ENCODE results near the gene LNP1. TPM values are rescaled to one million over a fixed set of nuclear protein-coding genes. Genes with fewer than 3 reads are reported as not detected.

The LNP1 gene
- total RNA-seq, 2 experiments from 2014 or later = 1.7 to 1.9 TPM

DNA sequence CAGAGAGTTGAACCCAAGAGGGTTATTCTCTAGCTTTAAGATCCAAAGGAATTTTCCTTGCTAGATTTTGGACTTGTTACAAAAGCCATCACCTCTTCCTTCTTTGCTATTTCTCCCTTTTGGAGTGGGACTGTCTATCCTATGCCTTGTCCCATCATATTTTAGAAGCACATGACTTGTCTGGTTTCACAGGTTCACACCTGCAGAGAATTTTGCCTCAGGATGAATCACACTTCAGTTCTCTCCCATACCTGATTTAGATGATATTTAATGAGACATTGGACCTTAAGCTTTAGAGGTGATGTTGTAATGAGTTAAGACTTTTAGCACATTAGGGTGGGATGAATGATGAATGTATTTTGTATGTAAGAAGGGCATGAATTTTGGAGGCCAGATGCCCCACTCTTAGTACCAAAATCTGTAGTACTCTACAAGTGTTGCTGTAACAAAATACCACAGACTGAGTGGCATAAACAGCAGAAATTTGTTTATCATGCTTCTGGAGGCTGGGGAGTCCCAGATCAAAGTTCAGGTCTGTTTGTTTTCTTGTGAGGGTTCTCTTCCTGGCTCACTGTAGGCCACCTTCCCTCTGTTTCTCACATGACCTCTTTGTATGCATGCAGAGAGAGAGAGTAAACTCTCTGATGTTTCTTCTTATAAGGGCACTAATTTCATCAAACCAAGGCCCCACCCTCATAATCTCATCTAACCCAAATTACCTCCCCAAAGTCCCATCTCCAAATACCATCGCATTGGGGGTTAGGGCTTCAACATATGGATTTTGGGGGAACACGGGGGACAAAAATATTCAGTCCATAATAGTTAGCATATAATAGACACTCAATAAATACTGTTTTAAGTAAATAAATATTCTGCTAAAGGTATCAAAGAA lies 10.0 kb downstream of the LNP1 start:
- Mint-ChIP-seq H3K27ac (no peak overlapping the region), H3K4me1 (peaks cover 2% of the 10 kb centered on the region), H3K4me3 (no peak overlapping the region), H3K36me3 (peaks cover 49% of the 10 kb centered on the region), H3K27me3 (no peaks in the 10 kb centered on the region), H3K9me3 (peaks cover 20% of the 10 kb centered on the region)
- DNase-seq = no peak

DNA sequence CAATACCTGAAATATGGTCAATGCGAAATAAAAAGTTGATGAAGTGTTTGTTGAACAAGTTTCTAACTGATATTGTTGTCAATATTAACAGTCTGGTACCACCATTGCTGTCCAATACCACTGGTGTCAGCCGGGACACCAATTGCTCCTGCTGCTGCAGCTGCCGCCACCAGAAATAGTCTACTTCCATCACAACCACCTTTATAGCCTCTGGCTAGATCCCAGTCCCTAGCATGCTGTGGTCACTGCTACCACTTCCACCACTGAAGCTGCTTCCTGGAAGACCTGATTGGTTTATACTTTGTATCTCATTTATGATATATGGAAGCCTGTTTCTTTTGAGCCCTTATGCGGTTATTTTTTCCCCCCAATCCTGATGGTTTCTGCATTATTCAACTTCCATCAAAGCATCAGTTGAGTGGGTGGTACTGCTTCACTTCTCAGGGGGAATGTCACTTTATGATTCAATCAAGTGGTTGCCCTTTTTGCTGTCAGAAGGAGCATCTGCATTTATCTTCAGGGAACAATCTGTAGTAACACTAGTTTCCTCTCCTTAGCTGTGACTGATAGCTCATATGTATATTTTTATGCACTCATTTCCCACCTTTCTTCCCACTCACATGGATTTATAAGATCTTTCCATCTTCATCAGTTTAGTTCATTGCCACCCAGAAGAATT lies 11.7 kb downstream of the LNP1 start:
- Mint-ChIP-seq H3K27ac (no peak overlapping the region), H3K9me3 (peaks cover 12% of the 10 kb centered on the region), H3K4me1 (peaks cover 2% of the 10 kb centered on the region), H3K4me3 (no peak overlapping the region), H3K36me3 (peaks cover 34% of the 10 kb centered on the region), H3K27me3 (no peaks in the 10 kb centered on the region)
- no peak for DNase-seq

DNA sequence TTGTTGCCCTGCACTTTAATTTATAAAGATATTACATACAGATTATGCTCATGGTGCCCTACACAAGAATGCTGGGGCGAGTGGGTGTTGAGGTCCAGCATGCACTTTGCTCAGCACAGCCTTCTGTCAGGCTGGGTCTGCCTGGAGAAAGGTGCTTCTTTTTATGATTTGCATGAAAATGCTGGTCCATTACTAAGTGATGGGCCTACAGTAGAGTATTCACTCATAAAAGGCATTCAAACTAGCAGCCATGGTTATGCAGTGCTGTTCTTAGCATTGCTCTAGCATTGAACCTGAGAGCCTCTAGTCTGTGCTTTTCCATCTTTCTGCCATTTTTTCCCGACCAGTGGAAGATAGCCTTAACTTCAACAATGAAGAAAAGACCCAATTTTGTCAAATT lies 12.3 kb downstream of the LNP1 start:
- H3K36me3 Mint-ChIP-seq = peaks cover 33% of the 10 kb centered on the region
- H3K27ac Mint-ChIP-seq = no peak overlapping the region
- H3K27me3 Mint-ChIP-seq = no peaks in the 10 kb centered on the region
- no peak for DNase-seq
- H3K4me1 Mint-ChIP-seq = peaks cover 2% of the 10 kb centered on the region
- peaks cover 12% of the 10 kb centered on the region for H3K9me3 Mint-ChIP-seq
- H3K4me3 Mint-ChIP-seq = no peak overlapping the region

DNA sequence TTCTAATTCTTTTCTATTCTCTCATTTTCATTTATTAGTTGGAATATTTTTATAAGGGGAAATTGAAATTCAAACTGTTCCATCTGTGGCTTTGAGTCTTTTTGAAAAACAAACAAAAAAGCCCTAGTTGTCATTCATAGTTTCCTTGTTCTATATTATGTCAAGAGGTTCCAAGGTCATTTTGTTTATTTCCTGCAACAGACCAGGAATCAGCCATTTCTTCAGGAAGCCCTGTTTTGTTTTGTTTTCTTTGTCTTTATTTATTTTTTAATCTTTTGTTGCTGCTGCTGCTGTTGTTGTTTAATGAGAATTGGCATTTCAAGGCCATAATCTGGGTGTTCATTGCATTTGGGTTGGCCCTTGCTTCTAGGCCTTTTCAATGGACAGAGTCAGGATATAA lies 14.8 kb downstream of the LNP1 start:
- Mint-ChIP-seq H3K4me3 (no peak overlapping the region), H3K27me3 (no peaks in the 10 kb centered on the region), H3K27ac (no peak overlapping the region), H3K4me1 (no peaks in the 10 kb centered on the region), H3K9me3 (peaks cover 10% of the 10 kb centered on the region), H3K36me3 (peaks cover 24% of the 10 kb centered on the region)
- no peak for DNase-seq

DNA sequence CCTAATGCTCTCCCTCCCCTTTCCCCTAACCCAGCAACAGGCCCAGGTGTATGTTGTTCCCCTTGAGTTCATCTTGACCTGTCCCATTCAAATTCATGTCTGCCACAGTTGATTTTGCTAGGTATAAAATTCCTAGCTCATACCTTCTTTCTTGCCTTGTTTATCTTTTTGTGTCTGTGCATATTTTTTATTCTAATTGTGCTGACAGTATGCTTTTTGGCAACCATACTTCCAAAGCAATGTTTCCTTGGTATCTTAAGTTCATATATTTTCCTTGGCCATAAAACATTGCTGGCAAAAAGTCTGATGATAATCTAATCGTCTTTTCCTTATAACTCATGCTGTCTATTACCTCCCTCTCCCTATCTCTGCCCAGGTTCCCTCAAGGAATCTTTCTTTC lies 15.5 kb downstream of the LNP1 start:
- H3K36me3 Mint-ChIP-seq = peaks cover 20% of the 10 kb centered on the region
- no peak overlapping the region for H3K4me3 Mint-ChIP-seq
- no peak for DNase-seq
- peaks cover 9% of the 10 kb centered on the region for H3K9me3 Mint-ChIP-seq
- H3K27ac Mint-ChIP-seq = no peak overlapping the region
- H3K4me1 Mint-ChIP-seq = no peaks in the 10 kb centered on the region
- H3K27me3 Mint-ChIP-seq = no peaks in the 10 kb centered on the region

DNA sequence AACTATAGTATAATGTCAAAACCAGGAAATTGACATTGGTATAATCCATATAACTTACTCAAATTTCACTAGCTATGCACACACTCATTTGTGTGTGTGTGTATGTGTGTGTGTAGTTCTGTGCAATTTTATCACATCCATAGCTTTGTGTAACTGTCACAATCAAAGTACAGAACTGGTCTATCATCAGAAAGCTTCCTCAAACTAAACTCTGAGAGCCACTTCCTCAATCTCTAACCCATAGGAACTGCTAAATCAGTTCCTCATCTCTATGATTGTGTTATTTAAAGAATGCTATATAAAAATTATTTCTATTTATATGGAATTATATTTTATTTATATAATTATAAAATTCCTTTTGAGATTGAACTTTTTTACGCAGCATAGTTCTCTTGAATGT lies 18.1 kb downstream of the LNP1 start:
- Mint-ChIP-seq H3K4me1 (no peaks in the 10 kb centered on the region), H3K9me3 (peaks cover 3% of the 10 kb centered on the region), H3K27ac (no peak overlapping the region), H3K4me3 (no peak overlapping the region), H3K27me3 (no peaks in the 10 kb centered on the region), H3K36me3 (no peaks in the 10 kb centered on the region)
- DNase-seq = no peak

DNA sequence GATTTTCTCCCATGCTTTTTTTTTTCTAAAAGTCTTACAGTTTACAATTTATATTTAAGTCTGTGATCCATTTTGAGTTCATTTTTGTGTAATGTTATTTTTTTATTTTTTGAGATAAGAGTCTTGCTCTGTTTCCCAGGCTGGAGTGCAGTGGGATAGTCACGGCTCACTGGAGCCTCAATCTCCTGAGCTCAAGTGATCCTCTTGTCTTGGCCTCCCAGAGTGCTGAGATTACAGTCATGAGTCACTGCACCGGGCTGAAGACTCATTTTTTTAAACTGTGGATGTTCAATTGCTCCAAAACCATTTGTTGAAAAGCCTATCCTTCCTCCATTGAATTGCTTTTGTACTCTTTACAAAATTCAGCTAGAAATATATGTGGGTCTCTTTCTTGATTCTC lies 19.5 kb downstream of the LNP1 start:
- Mint-ChIP-seq H3K9me3 (no peaks in the 10 kb centered on the region), H3K4me1 (no peaks in the 10 kb centered on the region)

DNA sequence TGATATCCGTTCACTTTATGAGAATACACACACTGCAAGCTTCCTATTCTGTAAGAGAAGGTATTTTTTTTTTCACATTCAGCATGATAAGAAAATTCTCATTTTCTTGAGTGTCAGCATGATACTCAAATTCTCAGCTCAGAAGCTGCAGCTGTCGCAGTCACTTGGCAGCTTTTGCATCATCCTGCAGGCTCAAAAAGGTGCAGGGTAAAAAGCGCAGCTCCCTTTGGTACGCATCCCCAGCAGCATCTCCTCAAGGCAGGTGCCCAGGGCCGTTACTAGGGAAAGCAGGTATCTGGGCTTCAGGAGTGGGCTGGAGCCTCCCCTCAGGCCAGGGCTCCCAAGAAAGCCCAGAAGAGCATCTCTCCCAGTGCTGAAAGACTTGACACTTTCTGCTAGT lies 22.3 kb downstream of the LNP1 start:
- Mint-ChIP-seq H3K4me3 (no peak overlapping the region), H3K9me3 (no peaks in the 10 kb centered on the region), H3K36me3 (no peaks in the 10 kb centered on the region), H3K27me3 (peaks cover 6% of the 10 kb centered on the region), H3K4me1 (no peaks in the 10 kb centered on the region), H3K27ac (no peak overlapping the region)
- DNase-seq = no peak

More for the DNA sequence above, 19.5 kb downstream of the LNP1 start:
- Mint-ChIP-seq H3K27me3 (peaks cover 4% of the 10 kb centered on the region), H3K4me3 (no peak overlapping the region), H3K27ac (no peak overlapping the region), H3K36me3 (no peaks in the 10 kb centered on the region)
- DNase-seq = no peak

DNA sequence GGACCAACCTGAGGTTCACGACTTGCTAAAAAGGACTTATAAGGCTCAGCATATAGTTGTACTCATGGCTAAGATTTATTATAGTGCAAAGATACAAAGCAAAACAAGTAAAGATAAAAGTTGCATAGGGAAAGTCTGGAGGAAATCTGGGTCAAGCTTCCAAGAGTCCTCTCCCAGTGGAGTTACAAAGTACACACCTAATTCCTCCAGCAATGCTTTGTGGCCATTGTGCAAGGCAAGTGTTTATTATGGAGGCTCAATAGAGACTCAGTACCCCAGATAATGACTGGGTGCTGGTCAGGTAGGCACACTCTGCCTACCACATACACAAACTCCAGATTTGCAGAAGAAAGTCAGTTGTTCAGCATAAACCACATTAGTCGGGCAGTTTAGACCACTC lies 22.9 kb downstream of the LNP1 start:
- no peak for DNase-seq
- Mint-ChIP-seq H3K4me1 (no peaks in the 10 kb centered on the region), H3K27ac (no peak overlapping the region), H3K4me3 (no peak overlapping the region), H3K27me3 (peaks cover 6% of the 10 kb centered on the region), H3K9me3 (no peaks in the 10 kb centered on the region), H3K36me3 (no peaks in the 10 kb centered on the region)

DNA sequence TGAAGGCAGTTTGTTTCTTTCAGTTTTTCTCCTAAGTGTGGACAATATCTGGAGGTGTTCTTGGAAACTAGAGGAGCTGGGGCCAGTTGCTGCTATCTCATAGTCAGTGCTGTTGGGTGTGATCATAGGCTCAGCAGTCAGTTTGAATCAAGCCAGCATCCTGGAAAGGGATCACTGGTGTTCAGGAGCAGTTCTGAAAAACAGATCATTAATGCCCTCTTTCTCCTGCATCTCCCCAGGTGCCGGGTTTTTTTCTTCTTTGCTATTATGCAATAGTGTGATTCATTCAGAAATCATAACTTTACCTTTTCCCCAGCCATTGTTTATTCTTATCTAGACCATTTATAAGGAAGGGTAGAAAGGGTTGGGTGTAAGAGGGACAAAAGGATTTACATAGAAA lies 24.0 kb downstream of the LNP1 start:
- H3K36me3 Mint-ChIP-seq = no peaks in the 10 kb centered on the region
- H3K4me3 Mint-ChIP-seq = no peak overlapping the region
- no peak overlapping the region for H3K27ac Mint-ChIP-seq
- no peaks in the 10 kb centered on the region for H3K4me1 Mint-ChIP-seq
- H3K9me3 Mint-ChIP-seq = no peaks in the 10 kb centered on the region
- peaks cover 6% of the 10 kb centered on the region for H3K27me3 Mint-ChIP-seq
- DNase-seq = no peak

DNA sequence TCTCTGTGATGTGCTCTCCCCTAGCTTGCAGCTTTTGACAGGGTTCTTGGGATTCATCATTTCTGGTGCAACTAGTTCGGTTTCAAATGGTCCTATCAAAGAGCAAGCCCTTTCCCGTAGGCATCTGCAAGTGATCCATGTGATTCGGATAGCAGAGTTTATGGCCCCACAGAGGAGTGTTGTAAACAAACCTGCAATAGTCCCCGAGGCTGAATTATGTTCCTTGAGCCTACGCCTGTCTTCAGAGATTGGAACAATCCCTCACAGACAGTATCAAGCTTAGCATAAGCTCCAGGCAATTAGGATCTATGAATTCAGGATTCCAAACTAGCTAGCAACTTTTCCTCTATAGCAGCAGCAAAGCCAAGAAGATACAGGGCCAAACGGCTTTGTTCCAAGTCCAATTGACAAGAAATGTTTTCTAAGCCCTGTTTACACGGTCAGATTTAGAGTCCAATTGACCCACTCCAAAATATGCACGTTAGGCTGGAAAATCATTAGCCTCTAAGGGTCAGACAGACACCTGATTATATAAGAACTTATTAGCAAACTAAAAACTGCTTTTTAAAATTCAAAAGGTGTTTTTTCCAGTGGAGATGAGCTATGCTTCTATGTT lies 24.8 kb downstream of the LNP1 start:
- Mint-ChIP-seq H3K9me3 (no peaks in the 10 kb centered on the region), H3K36me3 (no peaks in the 10 kb centered on the region), H3K27ac (no peak overlapping the region), H3K4me1 (no peaks in the 10 kb centered on the region), H3K27me3 (peaks cover 6% of the 10 kb centered on the region), H3K4me3 (no peak overlapping the region)
- no peak for DNase-seq

DNA sequence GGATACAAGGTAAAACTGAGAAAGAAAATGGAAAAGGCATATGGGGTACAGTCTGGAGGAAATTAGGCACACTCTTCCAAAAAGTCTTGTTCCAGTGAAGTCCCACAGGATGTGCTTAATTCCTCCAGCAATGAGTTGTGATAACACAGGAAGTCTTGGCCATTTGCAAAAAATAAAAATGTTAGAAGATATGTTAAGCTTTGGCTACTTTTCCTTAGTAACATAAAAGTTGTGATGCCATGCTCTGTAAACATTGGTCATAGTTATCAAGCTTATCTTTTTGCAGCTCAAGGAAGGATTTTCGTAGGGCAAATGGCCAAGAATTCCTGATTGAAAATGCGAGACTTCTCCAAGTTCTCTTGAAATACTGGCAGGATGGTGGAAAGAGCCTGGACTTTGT lies 26.4 kb downstream of the LNP1 start:
- H3K27me3 Mint-ChIP-seq = peaks cover 6% of the 10 kb centered on the region
- H3K27ac Mint-ChIP-seq = no peak overlapping the region
- no peaks in the 10 kb centered on the region for H3K9me3 Mint-ChIP-seq
- no peak overlapping the region for H3K4me3 Mint-ChIP-seq
- no peak for DNase-seq
- H3K36me3 Mint-ChIP-seq = no peaks in the 10 kb centered on the region
- H3K4me1 Mint-ChIP-seq = no peaks in the 10 kb centered on the region

DNA sequence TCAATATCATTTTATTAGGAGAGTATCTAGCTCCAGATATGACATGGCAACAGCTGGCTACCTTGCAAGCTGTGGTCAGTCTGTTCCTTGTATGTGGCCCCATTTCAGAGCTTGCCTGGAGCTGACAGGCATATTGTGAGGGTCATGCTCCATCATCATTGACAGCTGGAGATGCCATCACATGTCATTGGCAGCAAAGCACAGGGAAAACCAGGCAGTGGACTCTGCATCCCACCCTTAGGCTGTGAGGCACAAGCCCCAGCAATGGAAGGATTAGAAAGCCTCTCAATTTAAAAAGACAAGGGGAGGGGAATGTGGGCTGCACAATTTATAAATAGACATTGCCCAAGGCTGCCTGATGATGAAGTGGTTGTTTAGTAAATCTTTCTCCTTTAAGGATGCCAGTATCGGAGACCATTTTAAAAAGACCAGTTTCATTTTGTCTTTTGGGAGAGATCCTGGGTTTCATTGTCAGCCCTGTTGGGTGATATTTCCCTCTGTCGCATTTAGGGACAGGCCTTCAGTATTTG lies 27.9 kb downstream of the LNP1 start:
- peaks cover 6% of the 10 kb centered on the region for H3K27me3 Mint-ChIP-seq
- H3K27ac Mint-ChIP-seq = no peak overlapping the region
- no peaks in the 10 kb centered on the region for H3K4me1 Mint-ChIP-seq
- H3K36me3 Mint-ChIP-seq = peaks cover 1% of the 10 kb centered on the region
- H3K4me3 Mint-ChIP-seq = no peak overlapping the region
- H3K9me3 Mint-ChIP-seq = peaks cover 4% of the 10 kb centered on the region
- no peak for DNase-seq

DNA sequence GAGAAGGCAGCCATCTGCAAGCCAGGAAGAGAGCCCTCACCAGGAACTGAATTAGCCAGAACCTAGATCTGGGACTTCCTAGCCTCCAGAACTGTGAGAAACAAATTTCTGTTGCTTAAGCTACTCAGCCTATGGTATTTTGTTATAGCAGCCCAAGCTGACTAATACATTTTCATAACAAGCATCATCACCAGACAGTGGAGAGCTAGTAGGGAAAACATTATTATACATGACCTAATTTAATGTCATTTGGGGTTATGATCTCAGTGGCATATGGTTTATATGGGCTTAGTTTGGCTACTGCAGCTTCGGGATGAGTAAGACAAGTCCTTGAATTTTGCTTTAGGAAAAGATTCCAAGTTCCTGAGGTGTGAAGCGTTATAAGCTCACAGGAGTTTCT lies 35.6 kb downstream of the LNP1 start:
- Mint-ChIP-seq H3K27ac (no peak overlapping the region), H3K9me3 (peaks cover 10% of the 10 kb centered on the region), H3K27me3 (no peaks in the 10 kb centered on the region), H3K4me1 (peaks cover 9% of the 10 kb centered on the region), H3K4me3 (no peak overlapping the region), H3K36me3 (peaks cover 5% of the 10 kb centered on the region)
- no peak for DNase-seq

All from activated naive CD8-positive, alpha-beta T cell treated with anti-CD3 and anti-CD28 coated beads for 36 hours (primary cell).